ENCODE results near the gene CAND1. TPM values are rescaled to one million over a fixed set of nuclear protein-coding genes. Genes with fewer than 3 reads are reported as not detected.

The CAND1 gene
- total RNA-seq, 1 donor from 2014 or later, result 110 TPM

DNA sequence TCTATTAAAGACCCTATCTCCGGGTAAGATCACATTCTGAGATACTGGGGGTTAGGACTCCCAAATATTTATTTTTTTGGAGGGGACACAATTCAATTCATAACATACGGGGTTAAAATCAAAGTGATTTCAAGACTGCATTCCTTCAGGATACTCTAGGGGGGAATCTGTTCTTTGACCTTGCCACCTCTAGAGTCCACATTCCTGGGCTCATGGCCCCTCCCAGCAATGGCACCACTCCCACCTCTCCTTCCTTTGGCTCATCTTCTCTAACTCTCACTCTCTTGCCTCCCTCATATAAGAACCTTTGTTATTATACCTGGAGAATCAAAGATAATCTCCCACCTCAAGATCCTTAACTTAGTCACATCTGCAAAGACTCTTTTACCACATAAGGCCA is 79.5 kb downstream of the CAND1 start:
- DNase-seq, result no peak

- DNase-seq, result no peak
These were observed 83.5 kb downstream of the CAND1 start for GRCh38 chr12:67352682-67353081.

DNA sequence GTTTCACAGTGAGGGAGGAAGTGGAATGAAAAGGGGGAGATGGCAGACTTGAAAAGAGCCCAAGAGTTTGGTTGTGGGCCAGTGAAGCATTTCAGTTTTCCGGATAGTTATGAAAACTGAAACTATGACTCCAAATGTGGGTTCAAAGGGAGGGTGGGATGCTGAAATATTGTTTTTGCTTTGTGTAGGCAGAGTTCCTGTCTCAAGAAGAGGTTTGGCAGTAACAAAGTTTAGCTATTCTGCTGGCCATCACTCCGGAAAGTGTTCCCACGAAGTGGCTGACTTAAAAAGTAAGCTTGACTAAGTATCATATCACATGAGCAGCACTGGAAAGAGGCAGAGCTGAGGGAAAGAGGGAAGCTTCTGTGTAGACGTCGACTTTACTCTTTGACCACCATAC is 85.2 kb downstream of the CAND1 start:
- no peak for DNase-seq

GRCh38 chr12:67354966-67355365 is 85.8 kb downstream of the CAND1 start:
- DNase-seq, result no peak

DNA sequence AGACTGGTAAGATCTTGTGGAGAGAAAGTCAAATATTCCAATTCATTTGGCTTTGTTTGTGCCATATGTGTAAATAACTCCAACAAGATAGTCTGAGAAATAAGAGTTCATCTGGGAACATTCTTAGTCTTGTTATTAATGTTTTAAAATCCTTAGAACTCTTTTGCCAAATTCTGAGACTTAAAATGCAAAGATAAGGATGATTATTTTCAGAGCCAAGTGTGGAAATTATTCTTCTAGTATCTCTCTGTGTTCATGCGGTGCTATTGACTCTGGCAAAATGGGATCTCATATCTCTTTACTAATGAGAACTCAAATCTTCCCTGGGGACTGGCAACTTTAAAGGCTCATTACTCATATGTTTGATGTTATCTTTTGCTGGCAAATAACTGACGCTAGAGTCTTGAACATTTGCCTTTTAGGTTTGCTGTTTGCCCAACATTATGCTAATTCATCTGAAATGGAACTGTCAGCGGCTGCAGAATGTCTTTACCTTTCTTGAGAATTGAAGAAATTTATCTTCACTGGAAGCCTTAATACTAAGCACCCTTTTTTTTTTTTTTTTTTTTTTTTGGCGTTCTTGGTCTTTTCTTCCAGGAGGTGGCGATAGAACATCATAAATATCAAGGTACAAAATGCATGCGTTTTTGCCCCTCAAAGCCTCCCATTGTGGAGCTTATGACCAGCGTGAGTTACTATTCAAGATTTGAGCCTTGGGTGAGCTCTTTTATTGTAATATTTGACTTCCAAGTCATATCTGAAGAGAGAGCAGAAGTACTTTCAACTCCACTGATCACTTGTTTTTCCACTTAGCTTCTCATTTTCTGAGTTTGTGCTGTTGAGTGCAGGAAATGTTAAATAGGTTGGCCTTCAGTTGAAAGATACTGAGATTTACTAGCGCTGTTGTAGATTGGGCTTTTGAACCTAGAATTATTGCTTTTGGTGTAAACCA is 86.5 kb downstream of the CAND1 start:
- DNase-seq, result peak; percentile 68

DNA sequence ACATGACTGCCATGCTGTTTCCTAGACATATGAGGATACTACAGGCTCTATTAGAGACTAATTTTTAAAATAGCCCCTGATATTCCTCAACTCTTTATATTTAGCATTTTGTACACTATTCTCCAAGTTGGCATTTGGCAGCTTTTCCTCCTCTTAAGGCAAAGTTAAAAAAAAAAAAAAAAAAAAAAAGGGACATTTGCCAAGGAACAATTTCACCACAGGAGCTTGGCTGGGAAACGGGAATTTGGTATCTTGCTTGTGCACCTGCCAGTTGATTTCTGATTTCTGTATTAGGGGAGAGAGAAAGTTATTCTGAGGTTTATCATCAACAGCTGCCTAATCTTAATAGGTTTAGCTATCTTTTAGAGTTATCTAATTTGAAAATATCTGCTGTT is 87.2 kb downstream of the CAND1 start:
- no peak for DNase-seq

DNA sequence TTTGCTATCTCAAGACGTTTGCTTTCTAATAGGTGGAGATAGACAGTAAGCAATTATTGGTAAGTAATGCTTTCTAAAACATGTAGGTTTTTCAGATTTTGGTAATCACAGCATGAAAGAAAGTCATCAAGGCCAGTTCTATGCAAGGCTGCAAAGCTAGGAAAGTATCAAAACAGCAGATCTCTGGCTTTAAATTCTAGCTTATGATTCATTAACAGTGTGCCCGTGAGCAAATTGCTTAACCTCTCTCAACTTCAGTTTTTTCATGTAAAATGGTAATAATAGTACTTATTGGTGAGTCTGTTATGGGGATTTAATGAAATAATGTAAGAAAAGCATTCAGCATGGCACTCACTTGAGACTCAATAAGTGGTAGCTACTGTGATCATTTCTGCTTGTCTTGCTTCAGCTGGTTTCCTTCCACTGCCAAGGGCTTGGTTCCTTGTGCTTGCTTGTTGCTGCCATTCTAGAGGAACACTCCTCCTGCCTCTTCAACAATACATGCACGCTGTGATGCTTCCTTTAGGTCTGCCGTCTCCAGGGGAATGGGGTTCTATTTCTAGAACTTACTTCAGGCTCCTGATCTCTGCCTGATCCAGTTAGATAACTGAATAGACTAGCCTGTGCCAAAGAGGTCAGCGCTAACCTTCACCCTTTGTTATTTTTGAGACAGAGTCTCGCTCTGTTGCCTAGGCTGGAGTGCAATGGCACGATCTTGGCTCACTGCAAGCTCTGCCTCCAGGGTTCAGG is 88.4 kb downstream of the CAND1 start:
- DNase-seq, result no peak

DNA sequence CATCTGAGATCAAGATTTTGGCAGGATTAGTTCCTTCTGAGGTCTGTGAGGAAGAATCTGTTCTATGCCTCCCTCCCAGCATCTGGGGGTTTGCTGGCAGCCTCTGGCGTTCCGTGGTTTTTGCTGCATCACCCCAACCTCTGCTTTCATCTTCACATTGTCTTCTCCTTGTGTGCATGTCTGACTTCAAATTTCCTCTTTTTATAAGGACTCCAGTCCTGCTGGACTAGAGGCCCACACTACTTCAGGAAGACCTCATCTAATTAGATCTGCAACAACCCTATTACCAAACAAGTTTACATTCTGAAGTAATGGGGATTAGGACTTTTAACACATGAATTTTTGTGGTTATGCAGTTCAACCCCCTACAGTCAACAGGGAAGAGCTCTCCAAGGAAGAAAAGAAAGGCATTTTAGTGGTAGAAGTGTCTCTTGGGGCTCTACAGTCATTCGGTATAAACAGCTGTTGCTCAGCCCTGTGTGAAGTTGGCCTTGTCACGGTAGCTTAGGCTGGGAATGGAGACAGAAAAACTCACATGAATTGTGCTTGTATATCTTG is 89.7 kb downstream of the CAND1 start:
- no peak for DNase-seq

DNA sequence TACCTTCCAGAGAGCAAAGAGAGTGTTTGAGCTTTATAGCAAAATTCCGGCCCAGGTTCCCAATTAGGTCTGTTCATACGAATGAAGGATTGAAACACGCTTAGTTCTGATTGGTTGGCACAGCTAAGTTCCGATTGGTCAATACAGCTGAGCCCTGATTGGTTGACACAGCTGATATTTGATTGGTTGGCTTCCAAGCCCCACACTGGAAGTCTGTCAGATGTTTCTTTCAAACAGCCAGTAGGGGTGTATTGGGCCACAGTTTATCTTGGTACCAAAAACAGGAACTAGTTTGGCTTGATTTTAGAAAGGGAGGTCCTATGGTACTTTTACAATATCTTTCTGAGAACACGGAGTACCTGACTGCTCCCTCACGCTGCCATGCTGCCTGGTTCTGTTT is 93.4 kb downstream of the CAND1 start:
- no peak for DNase-seq

DNA sequence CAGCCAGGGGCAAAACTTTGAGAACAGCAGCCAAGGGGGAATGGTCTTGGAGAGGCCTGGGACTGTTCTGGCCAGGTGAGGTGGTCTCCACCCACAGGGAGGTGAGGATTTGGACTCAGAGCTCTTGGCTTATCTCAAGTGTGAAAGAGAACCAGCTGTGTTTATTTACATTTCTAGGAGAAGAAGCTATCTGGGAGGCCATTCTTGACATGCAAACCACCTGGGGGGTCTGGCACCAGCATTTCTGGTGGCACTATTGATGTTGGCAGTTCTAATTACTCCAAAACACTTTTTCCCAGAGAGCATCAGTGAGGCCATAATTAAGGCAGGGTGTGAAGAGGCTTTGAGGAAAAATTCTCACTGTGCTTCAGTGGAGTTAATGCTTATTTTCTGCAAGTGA is 95.1 kb downstream of the CAND1 start:
- no peak for DNase-seq

GRCh38 chr12:67365131-67365530 is 96.0 kb downstream of the CAND1 start:
- no peak for DNase-seq

DNA sequence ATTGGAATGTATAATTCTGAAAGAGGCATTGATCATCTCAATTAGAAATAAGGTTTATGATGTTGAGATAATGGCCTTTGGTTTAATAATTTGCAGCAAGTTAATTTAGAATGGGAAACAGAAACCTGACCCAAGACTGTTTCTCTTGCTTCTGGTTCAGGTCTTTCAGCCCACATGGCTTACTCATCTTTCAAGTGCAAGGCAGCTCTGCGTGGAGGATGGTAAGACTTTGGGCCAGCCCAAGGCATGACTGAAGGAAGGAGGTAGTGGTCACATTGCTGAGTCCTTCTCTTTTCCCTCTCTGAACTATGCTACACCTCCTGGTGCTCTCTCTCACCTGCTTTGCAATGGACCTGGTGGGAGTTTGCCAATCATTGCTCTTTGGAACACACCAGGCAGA is 98.7 kb downstream of the CAND1 start:
- no peak for DNase-seq
